Pulmonary artery endothelial cell (primary cell): ENCODE measurements around the gene BACE1. TPM values are rescaled to one million over a fixed set of nuclear protein-coding genes. Genes with fewer than 3 reads are reported as not detected.
"Not testable (repeated sequence)": the region's sequence is repeated elsewhere in the genome, so short reads cannot be mapped to it uniquely, and the experiment has no call there.

Experiments
- DNase-seq: peaks from one replicate; pipeline ENCODE4 v3.0.0-alpha.2; 2011; ENCODE audit warnings: low read depth, low spot score
- total RNA-seq: library from RNA; depleted of rRNA; stranded (reverse); fragments of >200 nt; gene quantifications from 2 replicates; pipeline ENCODE4 v1.2.3, GENCODE V29; 2014

Gene BACE1
- total RNA-seq: 9.3 and 12.4 TPM in 2 replicates

DNA sequence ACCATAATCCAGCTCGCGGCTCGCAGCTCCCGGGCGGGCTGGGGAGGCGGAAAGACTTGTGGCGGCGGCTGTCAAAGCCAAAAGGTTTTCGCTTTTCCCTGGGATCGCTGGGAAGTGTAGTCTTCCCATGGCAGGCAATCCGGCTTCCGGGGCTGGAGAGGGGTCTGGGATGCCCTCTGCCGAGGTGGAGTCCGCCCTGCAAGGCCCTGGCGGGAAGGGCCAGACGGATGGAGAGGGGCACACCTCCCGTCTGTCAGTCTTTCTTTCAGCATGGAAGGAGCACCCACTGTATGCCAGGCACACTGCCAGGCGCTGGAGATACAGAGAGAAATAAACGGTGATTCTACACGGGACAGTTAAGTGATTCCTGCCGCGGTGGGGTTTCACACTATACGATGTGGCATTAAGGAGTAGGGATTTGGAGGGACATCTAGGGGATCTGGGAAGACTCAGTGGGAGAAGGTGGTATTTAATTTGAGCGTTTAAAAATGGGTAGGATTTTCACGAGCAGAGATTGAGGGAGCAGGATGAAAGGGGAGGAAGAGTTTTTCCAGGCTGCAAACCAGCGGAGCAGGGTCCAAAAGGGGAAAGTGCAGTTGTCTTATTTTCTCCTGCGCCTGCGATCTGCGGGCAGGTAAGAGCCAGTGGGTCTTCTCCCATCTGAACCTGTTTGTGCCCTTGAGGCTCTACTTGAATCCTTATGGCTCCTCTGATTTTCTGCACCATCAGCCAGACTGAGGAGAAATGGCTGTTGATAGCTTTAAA lies at the start of gene BACE1:
TSS of gene BACE1 (minus strand) at position 60 of the 765 bp plus-strand sequence. CDS start 461 bp downstream, outside the sequence.
- peak; percentile 44 for DNase-seq

DNA sequence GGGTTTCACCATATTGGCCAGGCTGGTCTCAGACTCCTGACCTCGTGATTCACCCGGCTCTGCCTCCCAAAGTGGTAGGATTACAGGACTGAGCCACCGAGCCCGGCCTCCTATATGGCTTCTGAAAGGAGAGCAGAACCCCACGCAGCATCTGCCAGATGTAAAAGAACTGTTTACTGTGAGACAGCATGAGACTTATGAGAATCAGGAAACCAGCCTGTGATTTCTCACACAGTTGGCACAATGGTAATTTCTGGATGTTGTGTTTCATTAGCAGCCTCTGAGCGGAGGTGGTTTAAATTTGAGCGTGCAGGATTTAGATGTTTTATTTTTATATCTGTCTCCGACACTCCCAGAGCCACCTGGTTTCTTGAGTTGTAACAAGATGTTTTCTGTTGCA lies 45.4 kb upstream of the BACE1 start:
- DNase-seq: no peak

DNA sequence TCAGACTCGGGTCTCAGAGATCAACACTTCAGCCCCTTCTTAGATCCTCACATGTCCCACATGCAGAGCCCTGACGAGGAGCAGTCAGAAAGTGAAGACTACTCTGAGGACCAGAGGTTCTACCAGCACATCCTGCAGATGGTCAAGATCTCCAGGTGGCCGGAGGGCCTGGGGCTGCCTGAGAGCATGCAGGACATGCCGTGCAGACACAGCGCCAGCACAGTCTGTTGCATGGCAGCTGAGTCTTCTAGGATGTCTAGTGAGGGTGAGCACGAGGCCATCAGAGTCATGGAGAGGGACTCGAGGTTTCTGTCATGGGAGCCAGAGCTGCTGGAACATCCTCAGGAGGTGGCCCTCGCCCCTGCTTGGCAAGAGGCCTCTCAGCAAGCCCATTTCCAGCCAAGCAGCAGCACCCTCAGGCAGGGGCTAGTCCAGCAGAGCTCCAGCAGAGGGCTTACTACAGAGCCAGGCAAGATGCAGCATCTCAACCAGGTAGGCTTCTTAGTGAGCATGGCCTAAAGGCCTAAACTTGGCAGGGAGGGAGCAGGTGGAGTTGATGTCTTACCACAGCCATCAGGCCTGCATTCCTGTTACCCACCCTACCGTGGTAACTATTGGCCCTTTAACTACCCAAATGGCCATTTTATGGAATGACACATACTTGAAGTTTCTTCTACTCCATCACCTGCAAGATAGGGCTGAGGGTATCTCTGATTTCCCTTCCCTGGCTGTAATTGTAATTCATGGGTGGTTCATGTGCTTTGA lies 40.3 kb upstream of the BACE1 start:
- no peak for DNase-seq

DNA sequence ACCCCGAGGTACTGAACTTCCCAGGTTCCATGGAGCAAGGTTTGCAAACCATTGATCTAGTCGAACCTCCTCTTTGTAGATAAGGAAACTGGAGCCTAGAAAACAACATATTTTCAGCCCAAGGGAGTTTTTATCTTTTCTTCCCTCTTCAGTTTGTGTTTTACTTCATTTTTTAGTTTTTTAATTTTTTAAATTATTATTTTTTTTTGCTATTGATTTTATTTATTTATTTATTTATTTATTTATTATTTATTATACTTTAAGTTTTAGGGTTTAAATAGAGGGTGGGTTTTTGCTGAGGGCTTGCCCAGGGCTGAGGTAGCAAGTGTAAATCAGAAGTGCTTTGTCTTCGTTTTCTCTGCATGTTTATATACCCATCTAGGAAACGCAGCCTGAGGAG lies 38.5 kb upstream of the BACE1 start:
- no peak for DNase-seq

DNA sequence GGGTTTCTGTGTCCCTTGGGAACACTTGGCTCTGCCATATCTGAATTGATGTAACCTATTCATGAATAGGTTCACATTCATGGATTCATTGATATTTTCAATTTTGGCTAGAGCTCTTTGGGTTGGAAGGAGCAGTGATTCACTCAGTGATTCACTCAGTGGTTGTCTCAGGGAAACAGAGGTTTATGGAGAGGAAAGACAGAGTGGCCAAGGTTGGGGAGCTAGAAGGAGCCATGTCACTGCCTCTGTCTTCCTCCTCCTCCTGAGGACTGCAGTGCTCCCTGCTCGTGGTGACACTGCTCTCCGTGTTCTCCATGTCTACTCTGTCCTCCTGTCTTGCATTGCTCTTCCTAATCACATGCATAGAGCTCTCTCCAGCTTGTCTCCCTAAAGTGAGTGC lies 29.0 kb upstream of the BACE1 start:
- no peak for DNase-seq

DNA sequence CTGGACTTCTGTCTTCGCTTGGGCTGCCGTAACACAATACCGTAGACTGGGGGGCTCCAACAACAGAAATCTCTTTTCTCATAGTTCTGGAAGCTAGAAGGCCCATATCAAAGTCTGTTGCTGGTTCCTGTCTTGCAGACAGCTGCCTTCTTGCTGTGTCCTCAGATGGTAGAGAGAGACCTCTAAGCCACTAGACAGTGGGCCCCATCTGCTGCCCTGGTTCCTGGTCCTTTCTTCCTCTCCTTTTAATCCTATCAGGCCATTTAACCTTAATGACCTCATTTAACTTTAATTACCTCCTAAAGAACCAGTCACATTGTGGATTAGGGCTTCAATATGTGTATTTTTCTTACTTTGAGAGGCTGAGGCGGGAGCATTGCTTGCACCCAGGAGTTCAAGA lies 21.0 kb upstream of the BACE1 start:
- no peak for DNase-seq

DNA sequence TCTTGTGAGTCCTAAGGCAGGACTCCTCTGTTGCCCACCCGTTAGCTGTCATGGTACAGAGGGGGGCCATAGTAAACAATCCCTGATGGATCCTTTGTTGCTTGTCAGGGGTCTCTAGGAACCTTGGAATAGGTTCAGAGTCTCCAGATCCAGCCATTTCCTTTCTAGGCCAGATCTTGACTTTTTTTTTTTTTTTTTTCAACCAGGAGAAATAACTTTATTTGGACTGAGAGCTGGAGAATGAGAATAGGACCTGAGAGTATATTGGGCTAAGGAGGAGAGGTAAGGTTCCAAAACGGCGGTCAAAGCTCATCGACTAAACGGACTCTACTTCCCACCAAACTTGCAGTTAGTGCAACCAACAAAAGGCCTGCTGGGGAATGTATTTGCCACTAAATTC lies 19.3 kb upstream of the BACE1 start:
- no peak for DNase-seq

DNA sequence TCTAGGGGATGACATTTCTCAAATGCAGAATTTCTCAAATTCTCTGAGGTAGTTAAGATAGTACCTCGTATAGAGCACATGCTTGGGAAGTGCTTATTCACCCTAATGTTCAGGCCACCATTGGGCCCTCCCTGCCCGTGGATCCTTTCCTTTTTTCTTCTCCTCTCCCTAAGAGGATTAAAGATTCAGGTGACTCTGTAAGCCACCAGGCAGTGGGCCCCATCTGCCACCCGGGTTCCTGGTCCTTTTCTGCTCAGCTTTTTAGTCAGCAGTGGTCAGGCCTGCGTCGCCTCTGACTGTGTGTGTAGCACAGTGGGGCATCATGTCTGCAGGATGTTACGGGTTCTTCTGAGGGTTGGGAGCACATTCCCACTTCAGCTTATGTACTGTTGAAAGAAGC lies 18.8 kb upstream of the BACE1 start:
- DNase-seq: no peak

DNA sequence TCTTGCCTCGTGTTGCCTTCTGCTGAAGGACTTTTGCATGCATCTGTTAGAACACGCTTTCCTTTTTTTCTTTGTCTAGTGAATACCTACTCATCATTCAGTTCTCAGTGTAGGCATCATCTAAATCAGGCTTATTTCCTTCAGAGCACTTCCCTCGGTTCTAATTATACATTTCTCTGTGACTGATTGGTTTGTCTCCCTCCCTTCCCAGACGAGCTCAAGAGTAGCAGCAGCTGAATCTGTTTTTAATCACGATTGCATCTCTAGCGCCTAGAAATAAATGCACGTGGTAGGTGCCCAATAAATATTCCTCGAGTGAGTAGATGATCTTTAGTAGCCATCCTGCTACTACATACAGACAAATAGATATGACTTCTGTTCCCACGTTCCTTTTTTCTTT lies 17.9 kb upstream of the BACE1 start:
- DNase-seq: no peak

DNA sequence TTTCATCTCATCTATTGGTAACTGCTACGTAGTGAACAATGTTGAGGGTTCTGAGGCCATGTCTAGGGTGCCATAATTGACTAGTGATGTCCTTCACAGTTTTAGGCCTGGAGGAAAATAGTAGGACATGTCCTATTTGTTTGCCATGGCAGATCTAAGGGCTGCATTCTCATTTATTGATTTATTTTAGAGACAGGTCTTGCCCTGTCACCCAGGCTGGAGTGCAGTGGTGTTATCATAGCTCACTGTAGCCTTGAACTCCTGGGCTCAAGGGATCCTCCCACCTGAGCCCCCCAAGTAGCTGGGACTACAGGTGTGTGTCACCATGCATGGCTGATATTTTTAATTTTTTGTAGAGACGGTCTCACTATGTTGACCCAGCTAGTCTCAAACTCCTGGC lies 16.8 kb upstream of the BACE1 start:
- DNase-seq: no peak

DNA sequence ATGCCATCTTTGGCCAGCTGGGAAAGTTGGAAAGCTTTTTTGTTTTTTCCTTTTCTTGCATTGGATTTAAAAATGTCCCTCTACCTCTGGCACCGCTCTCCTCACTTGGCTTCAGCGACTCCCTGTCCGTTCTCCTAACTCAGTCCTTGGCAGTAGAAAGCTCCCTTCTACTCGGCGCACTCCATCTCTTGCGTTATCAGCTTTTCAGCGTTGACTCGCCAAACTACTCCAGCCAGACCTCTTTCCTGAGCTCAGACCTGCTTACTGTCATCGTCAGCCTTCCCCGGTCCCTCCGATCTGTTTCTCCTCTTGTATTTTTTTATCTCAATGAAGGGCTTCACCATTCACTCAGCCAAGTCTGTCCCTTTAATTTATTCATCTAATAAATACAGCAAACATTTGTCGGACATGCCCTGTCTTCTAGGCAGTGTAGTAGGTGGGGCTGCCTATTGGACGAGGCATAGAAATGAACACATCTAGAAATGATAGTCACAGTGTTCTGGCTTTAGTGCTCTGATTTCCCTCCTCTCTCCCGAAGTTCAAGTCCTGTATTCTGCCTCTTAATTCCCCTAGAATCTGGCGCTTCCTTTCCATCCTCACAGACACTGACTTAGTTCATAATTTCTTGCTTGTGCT lies 12.4 kb upstream of the BACE1 start:
- no peak for DNase-seq

DNA sequence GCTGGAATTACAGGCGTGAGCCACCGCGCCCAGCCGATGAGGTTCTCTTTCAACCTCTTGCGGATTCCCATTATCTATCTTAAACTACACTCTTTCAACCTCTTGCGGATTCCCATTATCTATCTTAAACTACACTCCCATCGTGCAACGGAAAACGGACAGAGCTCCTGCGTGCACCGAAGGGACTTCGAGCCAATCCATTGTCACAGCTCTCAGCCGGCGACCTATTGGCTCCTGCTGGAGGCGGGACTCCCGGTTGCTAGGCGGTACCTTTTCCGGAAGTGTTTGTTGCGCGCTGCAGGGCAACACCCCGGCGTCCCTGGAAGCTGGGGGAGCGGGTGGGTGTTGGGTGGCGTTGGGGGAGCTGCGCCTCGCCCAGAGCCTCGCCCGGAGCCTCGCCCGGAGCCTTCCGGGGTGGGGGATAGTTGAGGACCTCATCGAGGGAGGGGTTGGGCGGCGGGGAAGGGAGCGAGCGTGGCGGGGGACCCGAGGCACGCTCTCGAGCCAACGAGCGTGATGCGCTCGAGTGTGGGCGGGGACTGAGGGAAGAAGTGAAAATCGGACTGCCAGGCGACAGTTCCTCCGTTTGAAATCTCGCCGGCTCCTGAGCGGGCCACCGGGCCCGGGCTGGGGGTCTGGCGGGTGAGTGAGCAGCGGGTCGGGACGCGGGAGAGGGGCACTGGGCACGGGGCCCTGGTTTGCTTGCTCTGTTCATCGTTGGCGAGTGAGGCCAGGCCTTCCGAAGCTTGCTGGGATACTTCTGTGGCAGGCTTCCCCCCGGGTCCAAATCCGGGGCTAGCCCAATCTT lies 11.7 kb upstream of the BACE1 start, which contains the start of gene CEP164:
TSS of gene CEP164 (plus strand) at position 288 of the 808 bp plus-strand sequence. CDS start 10,733 bp downstream, outside the sequence.
- DNase-seq: peak; percentile 85

DNA sequence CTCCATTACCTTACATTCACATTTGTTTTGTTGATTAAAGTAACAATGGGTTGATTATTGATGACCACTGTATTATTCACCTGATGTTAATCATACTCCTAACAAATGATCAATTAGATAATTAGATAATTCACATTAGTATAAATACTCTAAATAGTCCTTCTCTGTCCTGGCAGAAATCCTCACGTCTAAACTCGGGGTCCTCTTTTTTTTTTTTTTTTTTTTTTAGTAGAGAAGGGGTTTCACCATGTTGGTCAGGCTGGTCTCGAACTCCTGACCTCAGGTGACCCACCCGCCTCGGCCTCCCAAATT lies 11.2 kb upstream of the BACE1 start:
- not testable (repeated sequence) for DNase-seq

DNA sequence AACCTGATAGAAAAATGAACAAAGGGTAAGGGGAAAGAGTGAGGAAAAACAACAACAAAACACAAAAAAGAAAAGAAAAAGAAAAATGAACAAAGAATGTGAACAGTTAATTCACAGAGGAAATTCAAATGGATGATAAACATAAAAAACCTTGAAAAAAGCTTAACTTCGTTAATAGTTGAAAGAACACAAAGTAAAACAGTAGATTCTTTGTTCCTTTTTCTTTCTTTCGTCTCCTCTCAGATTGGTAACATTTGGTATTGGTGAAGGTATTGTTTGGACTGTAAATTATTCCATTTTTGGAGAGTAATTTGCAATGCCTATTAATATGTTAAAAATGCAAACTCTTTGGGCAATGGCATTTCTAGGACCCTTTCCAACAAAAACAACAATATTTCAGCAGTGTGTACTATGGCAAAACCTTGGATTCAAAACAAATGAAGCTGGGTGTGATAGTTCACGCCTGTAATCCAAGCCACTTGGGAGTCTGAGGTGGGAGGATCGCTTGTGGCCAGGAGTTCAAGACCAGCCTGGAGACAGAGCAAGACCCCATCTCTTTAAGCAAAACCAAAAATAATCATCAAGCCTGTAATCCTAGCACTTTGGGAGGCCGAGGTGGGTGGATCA lies 3.3 kb upstream of the BACE1 start:
- peak; percentile 22 for DNase-seq

DNA sequence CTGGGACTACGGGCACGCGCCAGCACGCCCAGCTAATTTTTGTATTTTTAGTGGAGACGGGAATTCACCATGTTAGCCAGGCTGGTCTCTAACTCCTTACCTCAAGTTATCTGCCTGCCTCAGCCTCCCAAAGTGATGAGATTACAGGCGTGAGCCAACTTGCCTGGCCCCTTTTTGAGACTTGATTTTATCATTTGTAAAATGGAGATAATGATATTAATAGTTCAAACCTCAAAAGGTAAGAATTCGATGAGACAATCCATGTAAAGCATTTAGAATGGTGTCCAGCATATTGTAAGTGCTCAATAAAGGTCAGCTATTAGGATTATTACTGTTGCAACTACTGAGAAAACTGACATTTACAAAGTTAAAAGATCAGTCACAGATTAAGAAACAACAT lies 2.7 kb upstream of the BACE1 start:
- no peak for DNase-seq

DNA sequence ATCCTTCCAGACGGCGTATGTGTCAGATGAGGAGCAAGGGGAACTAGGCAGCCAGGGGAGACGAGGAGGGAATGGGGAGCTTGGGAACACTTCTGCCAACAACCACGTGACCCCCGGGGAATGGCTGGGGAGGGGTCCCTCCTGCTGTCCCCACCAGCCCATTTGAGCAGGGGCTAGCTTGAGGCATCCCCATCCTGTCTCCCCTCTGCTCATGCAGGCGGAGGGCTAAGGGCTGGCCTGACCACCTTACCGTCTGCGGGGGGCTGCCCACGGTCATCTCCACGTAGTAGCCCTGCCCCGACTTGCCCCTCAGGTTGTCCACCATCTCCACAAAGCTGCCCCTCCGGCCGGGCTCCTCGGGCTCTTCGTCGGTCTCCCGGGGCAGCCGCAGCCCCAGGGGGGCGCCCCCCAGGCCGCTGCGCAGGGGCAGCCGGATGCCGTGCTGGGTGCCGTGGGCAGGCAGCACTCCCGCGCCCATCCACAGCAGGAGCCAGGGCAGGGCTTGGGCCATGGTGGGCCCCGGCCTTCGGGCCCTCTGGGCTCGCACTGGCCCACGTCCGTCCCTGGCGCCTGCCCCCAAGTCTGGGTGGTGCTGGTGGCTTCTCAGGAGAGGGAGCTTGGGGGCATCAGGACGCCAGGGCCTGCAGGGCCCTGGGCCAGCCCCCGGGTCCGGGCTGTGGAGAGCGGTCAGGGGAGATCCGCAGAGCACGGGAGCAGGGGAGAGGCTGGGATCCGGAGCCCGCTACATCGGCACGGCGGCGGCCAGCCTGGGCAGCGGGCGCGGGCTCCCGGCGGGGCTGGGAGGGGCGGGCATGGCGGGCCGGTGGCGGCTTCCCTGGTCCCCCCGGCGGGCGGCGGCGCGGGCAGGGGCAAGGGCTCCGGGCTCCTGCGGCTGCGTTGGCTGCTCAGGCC lies 515 bp downstream of the BACE1 start:
- DNase-seq: no peak

DNA sequence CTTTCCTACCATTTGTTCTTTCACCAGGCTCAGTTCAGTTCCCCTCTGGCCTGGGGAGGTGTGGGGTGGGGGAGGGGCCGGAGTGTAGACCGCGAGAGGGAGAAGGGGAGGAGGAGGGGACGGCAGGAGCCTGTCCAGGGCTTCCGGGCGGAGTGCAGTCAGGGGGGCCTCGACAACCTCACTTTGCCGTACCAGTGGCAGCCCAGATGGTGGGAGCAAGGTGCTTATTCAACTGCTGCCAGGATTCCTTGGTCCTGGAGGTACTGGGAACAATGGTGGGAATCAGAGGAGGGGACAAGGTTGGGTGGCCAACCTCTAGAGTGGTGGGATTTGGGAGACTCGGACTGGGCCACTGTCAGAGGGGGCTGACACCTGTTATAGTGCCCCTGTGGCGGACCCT lies 1.2 kb downstream of the BACE1 start:
- no peak for DNase-seq

DNA sequence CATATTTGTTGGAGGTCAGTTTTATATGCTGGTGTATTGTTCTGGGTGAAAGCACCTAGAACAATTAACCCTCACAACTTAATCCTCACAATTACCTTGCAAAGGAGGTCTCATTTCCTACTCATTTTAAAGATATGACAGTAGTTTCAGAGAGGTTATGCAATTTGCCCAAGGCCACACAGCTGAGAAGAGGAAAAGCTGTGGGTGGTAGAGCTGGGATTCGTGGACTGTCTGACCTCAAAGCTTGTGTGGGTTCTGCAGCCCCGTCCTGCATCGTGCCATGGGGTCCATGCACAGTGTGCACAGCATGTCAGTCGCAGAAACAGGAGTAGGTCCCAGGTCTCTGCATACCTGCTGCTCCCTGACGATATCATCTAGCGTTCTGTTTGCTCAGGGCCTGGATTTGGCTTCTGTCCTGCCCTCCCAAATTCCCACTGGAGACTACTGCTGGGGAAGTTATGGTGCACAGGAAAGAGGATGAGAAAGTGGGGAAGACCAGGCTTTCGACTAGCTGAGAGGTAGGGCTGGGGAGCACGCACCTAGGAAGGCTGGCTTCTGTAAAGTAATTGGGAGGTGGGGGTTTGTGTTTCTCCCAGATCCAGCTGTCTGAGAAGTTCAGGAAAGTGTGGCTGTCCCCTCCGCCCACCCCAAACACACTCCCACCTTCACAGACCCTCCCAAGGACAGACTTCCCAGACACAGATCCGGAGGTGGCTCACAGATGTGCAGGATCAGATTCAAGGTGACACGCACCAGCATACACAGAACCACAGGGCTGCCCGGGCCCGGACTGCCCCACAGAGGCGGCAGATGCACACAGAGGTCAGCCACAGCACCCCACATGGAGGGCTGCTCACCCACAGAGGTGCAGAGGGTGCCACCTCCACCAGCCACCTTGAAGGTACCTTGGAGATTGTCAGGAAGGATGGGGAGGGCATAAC lies 2.0 kb downstream of the BACE1 start:
- DNase-seq: no peak

DNA sequence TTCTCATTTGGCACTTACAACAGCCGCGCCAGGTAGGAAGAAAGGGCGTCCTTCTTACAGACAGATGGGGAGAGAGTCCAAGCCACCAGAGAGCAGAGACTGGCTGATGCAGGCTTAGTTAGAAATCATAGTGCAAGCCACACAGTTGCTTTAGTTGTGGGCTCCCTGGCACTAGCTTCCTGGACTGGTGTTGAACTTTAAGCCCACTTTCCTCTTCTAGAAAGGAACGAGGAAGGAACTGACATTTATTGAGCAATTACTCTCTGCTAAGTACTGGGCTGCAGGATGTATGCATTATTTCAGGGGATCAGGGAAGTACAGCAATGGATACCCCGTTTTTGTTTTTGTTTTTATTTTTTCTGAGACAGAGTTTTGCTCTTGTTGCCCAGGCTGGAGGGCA lies 3.0 kb downstream of the BACE1 start:
- no peak for DNase-seq
